ENCODE data around the gene AKAIN1. TPM values are rescaled to one million over a fixed set of nuclear protein-coding genes. Genes with fewer than 3 reads are reported as not detected.
A peak's percentile ranks its signal among the peaks of the same experiment; 100 is the strongest.

The AKAIN1 gene
- polyA plus RNA-seq, 1 of the 3 experiments (the other 2 are of a cell fraction), result not detected

- TF ChIP-seq RCOR1 (IDR thresholded peaks at IDR 0.05; ENCODE audit: low read length) (no peak), GATA2 (CRISPR knock-in tag; IDR thresholded peaks at IDR 0.05) (no peak; the same call in 1 of the 2 replicates), ZBTB33 (IDR thresholded peaks at IDR 0.05; ENCODE audit: borderline replicate concordance, low read depth) (no peak), RFX5 (IDR thresholded peaks at IDR 0.05; ENCODE audit: low read length) (no peak), EP300 (IDR thresholded peaks at IDR 0.05; ENCODE audit: borderline replicate concordance in 1 of 2, low read depth in 1 of 2, low read length in 1 of 2) (no peak), TEAD4 (IDR thresholded peaks at IDR 0.05; ENCODE audit: borderline replicate concordance, insufficient read depth) (no peak), CHD2 (IDR thresholded peaks at IDR 0.05; ENCODE audit: low read length, partially characterized antibody) (no peak), EZH2phosphoT487 (IDR thresholded peaks at IDR 0.05; ENCODE audit: borderline replicate concordance, low read depth) (no peak), RXRA (IDR thresholded peaks at IDR 0.05; ENCODE audit: borderline replicate concordance, low read depth) (no peak; the same call in 1 of the 2 replicates)
Measured at GRCh38 chr18:5237723-5238370, 40.8 kb upstream of the AKAIN1 start (continued).

GRCh38 chr18:5237083-5237722 is 40.1 kb upstream of the AKAIN1 start:
- no peak for DNase-seq
- WGBS (ENCODE audit: low lambda C conversion rate), result 6% methylated on average over 17 of the region's 23 CpGs
- Histone ChIP-seq H3K4me2 (peak overlapping the region; percentile 90), H3K79me2 (ENCODE audit: insufficient read depth) (peaks cover 21% of the 10 kb centered on the region), H3K9me2 (no peaks in the 10 kb centered on the region; the same call in 1 of the 2 replicates), H3K4me1 (ENCODE audit: control insufficient read depth in 1 of 2, insufficient read depth in 2 of 2, low read depth in 1 of 2, low read length in 1 of 2) (peaks cover 0 to 10% of the 10 kb centered on the region in 2 experiments; a peak in 2 of 4 replicates), H3K9me3 (no peaks in the 10 kb centered on the region), H3F3A (replicated peaks; ENCODE audit: insufficient read depth) (no peaks in the 10 kb centered on the region), H3K4me3 (ENCODE audit: low read depth in 2 of 2, low read length in 1 of 2) (peak overlapping the region; percentile 81 to 90), H3K36me3 (replicated peaks in 1 of 2; ENCODE audit: control insufficient read depth in 1 of 2, insufficient read depth in 2 of 2, low read length in 1 of 2) (peaks cover 0 to 10% of the 10 kb centered on the region in 2 experiments), H3K9ac (peak overlapping the region; percentile 80), H2AFZ (ENCODE audit: low read depth) (peak overlapping the region; percentile 99), H3K27ac (ENCODE audit: low read depth in 2 of 2, low read length in 1 of 2) (peak overlapping the region; percentile 94 to 95), H3K27me3 (ENCODE audit: insufficient read depth) (no peaks in the 10 kb centered on the region), H4K20me1 (ENCODE audit: insufficient read depth) (no peaks in the 10 kb centered on the region)
- ChIA-PET POLR2A (interaction anchor here (0.8 to 3.3 kb wide), 3 partner anchors 12 to 58 kb away, joined by 3 to 30 read pairs (median 4); partner anchors contain the start of gene ZBTB14), CTCF (interaction anchor here (0.8 to 1.2 kb wide), 3 partner anchors 11 to 58 kb away, joined by 3 read pairs; no protein-coding TSS in a partner anchor)
- TF ChIP-seq TCF12 (IDR thresholded peaks at IDR 0.05), result no peak
- TF ChIP-seq POLR2AphosphoS5 (IDR thresholded peaks at IDR 0.05; ENCODE audit: low read depth, low read length), result no peak
- peak; percentile 6; the same call in 1 of the 2 replicates for TF ChIP-seq MAX (IDR thresholded peaks at IDR 0.05; ENCODE audit: low read depth)
